T-helper 2 cell treated with Interferon-gamma antibody and Interleukin-4, amounts not matched to agents 100 ng/mL and 5 ng/mL, for 36 hours (primary cell): ENCODE measurements around the gene PRDM15. TPM values are rescaled to one million over a fixed set of nuclear protein-coding genes. Genes with fewer than 3 reads are reported as not detected.

ENCODE experiments used
- intact Hi-C: fragments of 100-400 bp; cut with micrococcal nuclease; formaldehyde crosslinking; loops from one replicate; pipeline ENCODE4 v1.15.1; 2023
- total RNA-seq: library from RNA; stranded (reverse); gene quantifications from 2 replicates; pipeline ENCODE4 v1.2.3, GENCODE V29; 2022

The PRDM15 gene
- total RNA-seq, 1 donor from 2014 or later = 11.8 TPM

DNA sequence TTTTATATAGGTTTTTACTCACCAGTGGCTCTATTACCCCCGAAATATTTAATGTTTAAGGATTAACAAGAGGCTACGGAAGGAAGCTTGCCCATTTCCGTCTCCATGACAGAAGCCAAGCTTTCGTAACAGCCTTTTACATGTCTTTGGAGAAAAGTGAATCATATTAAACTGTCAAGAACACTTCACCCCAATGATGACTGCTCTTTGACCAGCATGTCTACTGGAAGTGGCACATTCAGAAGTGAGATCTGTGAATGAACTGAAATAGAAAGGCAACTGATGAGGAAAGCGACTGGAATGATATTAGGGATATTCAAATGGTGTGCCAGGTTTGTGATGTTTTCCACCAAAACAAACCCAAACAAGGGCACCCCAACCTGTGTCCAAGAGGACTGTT is 8.5 kb upstream of the PRDM15 start:
- intact Hi-C loops = no loop called here

GRCh38 chr21:41886328-41886727 is 7.2 kb upstream of the PRDM15 start:
- intact Hi-C loops = no loop called here

DNA sequence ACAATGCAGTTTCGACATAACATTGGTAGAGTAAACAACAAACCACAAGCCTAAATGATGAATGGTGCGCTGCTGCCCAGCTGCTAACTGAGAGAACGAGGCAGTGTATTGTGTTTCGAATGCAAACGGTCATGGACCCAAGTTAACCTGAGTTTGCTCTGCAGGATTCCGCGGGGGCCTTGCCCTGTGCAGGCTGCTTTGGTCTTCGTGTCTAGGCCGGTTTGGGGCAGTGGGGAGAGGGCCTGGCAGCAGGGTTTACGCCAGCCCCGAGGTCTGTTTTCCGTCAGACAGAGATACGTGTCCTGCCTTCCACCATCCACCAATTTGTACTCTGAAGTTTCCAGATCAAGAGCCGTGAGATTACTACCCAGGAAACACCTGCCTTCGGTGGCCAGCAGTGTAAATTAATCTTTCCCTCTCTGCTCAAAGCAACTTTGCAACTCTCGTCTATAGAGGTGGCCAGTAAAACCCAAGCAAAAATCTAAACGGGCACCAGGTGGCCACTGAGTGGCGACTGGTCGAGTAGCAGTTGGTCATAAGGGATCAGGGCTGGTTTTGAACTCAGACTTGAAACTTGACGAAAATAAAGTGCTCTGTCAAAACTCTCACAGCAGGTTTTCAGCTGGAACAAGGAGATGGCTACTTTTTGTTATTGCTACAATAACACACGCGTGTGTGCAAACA is 6.3 kb upstream of the PRDM15 start:
- intact Hi-C loops = no loop called here

GRCh38 chr21:41884501-41885030 is 5.4 kb upstream of the PRDM15 start:
- intact Hi-C loops = loop anchor here (5.0 kb wide), 1 partner anchor 522 kb away; the partner anchor contains the start of gene MX2

GRCh38 chr21:41883582-41883981 is 4.4 kb upstream of the PRDM15 start:
- intact Hi-C loops = loop anchor here (5.0 kb wide), 1 partner anchor 521 kb away; the partner anchor contains the start of gene MX2

DNA sequence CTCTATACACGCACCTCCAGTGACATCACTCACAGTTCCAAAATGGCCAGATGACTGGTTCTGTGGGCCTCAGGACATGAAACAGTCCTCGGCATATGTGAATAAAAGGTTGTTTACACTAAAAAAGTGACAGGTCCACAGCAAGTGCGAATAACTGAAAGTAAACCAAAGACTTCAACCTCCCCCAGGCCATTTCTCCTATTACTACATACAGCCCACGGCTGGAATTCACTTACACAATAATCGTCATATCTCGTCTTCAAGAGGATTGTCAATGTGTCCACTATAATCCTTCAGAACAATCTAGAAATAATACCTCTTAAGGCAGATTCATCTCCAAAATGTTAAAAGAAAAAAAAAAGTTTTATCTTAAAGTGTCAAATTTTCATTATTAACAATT is 1.9 kb upstream of the PRDM15 start:
- intact Hi-C loops = loop anchor here (5.0 kb wide), 1 partner anchor 519 kb away; the partner anchor contains the start of gene MX2

DNA sequence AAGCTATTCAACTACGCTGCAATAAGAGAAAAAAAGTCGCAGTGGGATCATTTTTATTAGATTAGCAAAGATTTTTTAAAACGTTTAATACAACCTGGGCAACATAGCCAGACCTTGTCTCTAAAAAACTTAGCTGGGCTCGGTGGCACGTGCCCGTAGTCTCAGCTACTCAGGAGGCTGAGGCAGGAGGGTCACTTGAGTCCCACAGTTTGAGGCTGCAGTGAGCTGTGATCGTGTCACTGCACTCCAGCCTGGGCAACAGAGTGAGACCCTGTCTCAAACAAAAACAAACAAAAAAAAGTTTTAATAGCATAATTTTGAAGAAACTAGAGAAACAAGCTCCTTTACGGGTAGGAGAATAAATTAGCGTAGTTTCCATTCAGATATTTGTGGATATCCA is 1.0 kb upstream of the PRDM15 start:
- intact Hi-C loops = loop anchor here (5.0 kb wide), 1 partner anchor 518 kb away; the partner anchor contains the start of gene MX2

- intact Hi-C loops = loop anchor here (1.0 to 5.0 kb wide), 4 partner anchors 48 to 238 kb away; no protein-coding TSS in a partner anchor
These were observed 334 bp downstream of the PRDM15 start for GRCh38 chr21:41878831-41879189.

DNA sequence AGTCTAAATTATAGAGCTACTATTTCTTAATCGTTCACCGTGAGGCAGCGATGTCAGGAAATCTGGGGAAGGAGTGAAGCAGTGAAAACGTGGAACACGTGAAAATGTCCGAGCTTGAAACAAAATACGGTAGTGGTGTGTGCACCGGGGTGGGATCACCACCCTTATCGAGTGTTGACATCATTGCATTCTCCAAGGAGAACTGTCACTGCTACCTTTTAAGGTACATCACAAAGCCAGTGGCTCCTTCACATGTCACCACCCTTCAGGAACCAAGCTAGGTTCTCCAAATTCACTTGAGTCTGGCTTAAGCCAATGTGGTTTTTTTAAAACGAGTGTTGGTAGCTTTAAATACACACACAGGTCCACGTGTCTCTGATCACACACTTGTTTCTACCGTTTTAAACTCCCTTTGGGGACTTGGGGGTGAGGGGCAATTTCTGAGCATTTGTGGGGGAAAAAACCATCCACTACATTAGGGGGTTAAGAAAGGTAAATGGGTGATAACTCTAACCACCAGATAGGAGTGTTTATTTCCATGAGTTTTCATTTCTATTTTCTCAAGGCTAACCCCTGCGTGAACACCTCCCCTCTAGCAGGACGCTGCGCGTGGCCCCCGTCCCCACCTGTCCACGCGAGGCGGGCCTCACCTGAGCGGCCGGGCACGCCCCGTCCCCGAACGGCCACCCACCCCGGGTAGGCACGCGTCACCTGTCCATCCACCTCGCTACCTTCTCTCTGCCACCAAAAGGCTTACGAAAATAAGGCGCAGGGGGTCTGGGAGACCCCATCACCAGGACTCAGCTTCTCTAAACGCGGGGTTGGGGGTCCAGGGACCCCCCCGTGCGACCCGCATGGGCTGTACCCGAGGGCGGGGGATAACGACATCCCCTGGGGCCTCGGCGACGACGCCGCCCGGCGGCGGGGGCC is 978 bp downstream of the PRDM15 start:
- intact Hi-C loops = loop anchor here (2.0 to 5.0 kb wide), 3 partner anchors 49 to 239 kb away; no protein-coding TSS in a partner anchor

DNA sequence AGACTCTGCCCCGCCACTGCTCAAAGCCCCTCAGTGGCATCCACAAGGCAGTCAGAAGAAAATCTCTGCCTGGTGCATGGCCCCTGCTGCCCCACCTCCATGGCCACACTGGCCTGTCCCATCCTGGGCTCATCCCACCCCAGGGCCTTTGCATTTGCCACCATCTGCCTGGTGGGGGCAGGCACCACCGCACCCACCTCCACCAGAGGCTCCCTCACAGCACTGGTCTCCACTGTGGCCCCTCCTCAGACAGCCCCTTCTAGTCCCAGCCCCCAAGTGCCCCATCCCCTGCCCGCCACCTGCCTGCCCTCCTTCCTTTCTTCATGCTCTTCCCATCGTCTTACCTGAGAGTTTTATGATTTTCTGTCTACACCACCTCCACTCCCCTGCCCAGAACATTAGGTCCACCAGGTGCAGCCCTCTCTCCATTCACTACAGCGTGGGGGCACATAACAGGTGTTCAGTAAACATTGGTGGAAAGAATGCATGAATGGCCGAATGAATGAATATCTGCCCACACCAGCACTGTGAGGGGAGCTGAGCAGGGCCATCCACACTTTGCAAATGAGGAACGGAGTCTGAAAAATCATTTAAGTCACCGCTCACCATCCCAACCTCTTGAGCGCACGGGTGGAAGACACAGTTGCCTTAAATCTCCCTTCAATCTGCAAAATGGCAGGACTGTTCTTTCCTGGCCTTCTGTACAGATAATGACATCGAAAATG is 2.1 kb downstream of the PRDM15 start:
- intact Hi-C loops = loop anchor here (5.0 kb wide), 2 partner anchors 185 to 240 kb away; no protein-coding TSS in a partner anchor

DNA sequence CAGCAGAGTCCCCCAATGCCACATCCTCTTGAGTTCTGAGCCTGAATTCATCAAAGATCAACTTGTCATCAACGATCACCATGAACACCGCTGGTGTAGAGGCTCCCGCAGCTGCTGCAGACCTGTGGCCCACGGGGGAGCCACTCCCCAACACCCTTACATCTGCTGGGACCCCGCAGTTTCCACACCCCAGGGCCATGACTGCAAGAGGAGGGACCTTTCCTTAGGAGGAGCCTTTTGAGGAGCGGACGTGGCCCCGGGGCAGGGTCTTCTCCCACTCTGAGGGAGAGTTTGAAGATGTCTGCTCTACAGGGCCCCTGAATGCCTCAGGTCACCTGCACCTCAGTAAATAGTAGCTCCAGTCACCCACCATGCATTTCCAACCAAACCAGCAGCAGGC is 2.7 kb downstream of the PRDM15 start:
- intact Hi-C loops = loop anchor here (5.0 kb wide), 2 partner anchors 186 to 241 kb away; no protein-coding TSS in a partner anchor

DNA sequence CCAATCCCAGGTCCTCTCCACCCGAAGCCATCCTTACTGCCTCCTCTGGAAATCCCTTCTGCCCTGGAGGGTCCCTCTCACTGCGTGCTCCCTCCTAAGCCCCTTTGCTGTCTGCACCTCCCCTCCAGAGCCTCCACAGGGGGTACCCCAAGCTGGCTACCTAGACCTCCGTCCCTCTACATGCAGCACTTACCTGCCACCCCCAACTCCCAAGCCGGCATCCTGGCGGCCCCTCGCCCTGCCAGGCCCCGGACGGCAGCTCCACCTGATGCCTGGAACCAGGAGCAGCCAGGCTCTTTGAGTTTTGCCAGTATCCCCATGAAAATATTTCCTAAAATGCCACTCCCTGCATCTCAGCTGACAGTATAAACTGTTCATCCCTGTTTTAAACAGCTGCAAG is 4.1 kb downstream of the PRDM15 start:
- intact Hi-C loops = loop anchor here (5.0 kb wide), 2 partner anchors 187 to 242 kb away; no protein-coding TSS in a partner anchor

- intact Hi-C loops = loop anchor here (5.0 kb wide), 2 partner anchors 188 to 243 kb away; no protein-coding TSS in a partner anchor
These were observed 4.5 kb downstream of the PRDM15 start for GRCh38 chr21:41874611-41875010.

DNA sequence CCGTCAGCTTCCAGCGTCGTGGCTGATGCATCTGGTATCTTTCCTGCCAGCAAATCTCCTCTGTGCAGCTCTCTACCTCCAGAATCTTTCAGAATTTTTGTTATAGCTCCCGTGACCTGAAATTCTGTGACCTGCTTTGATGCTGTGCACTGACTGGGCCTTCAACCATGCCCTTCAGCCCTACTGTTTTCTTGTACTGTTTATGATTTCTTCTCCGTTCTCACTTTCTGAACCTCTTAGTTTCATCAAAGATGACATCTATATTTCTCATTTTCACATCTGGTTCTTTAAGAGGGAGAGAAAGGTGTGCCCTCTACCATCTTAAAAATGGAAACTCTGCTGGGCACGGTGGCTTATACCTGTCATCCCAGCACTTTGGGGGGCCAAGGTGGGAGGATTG is 5.7 kb downstream of the PRDM15 start:
- intact Hi-C loops = no loop called here

DNA sequence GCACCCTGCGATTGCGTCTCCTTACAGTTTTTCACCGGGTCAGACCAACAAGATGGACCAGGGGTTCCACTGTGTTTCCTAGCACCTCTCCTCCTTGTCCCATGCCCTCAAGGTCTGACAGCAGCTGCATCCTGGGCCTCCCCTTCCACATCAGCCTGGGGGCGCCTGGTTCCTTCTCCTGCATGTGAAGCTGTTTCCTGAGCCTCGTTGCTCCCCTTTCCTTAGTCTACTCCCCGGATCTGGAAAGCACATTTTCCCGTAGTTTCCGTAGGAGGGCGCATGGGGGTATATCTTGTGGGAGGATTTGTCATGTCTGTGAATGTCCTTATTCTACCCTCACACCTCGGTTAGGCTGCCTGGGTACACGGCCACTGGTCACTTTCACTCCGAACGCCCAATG is 6.1 kb downstream of the PRDM15 start:
- intact Hi-C loops = no loop called here

- intact Hi-C loops = no loop called here
These were observed 7.7 kb downstream of the PRDM15 start for GRCh38 chr21:41871293-41872030.

- intact Hi-C loops = no loop called here
These were observed 9.4 kb downstream of the PRDM15 start for GRCh38 chr21:41869771-41870170.

DNA sequence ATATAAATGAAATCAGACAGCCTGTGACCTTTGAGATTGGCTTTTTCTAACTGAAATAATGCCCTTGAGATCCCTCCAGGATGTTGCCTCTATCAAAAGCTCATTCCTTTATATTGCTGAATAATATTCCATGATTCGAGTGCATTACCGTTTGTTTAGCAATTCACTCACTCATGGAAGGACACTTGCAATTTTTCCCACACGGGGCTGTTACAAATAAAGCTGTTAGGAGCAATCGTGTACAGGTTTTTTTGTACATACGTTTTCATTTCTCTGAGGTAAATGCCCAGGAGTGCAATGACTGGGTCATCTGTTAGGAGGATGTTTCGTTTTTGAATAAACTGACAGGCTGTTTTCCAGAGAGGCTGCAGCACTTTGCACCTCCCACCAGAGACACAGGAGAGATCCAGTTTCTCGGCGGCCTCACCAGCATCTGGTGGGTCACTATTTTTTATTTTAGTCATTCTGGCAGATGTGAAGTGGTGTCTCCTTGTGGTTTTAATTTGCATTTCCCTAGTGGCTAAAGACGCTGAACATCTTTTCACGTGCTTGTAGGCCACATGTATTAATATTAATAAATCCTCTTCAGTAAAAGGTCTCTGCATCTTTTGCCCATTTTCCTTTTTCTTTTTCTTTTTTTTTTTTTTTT is 11.0 kb downstream of the PRDM15 start:
- intact Hi-C loops = no loop called here

DNA sequence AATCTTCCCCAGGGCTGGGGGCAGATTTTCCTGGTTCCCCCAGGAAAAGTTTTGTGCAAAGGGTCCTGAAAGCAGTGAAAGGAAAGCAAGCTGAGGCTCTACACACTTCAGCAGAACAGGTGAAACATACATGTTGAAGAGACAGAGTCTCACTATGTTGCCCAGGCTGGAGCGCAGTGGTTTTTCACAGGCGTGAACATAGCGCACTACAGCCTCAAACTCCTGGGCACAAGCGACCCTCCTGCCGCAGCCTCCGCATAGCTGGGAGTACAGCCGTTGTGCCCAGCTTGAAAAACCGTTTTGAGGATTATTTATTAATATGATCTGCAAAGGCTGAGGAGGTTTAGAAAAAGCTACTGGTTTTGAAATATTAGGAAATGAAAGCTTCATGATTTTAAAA is 11.8 kb downstream of the PRDM15 start:
- intact Hi-C loops = no loop called here
